HuH-7.5 (cell line): ENCODE data around the gene FZD8.

Experiments used
- DNase-seq: peaks from one replicate; pipeline ENCODE4 v3.0.0; 2011; ENCODE audit warnings: low spot score

FZD8 gene

GRCh38 chr10:35641676-35642034 lies 441 bp downstream of the FZD8 start:
- peak; percentile 8 for DNase-seq

GRCh38 chr10:35640951-35641675 lies 983 bp downstream of the FZD8 start:
- DNase-seq: peak; percentile 16

DNA sequence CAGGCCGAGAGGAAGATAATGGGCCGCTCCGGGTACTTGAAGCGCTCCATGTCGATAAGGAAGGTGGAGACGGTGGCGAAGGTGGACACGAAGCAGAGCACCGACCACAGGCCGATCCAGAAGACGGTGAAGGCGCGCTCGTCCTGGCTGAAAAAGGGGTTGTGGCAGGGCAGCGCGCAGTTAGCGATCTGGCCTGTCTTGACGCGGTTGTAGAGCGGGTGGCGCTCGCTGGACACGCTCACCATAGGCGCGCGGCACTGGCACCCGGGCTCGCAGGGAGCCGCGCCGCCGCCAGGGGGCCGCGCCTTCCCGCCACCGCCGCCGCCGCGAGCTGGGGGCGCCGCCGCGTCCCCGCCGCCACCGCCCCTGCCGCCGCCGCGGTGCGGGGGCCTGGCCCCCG lies 1.6 kb downstream of the FZD8 start:
- DNase-seq: peak; percentile 47

- DNase-seq: no peak
Observed at GRCh38 chr10:35639728-35640401, 2.2 kb downstream of the FZD8 start.

- DNase-seq: no peak
Observed at GRCh38 chr10:35639021-35639727, 2.9 kb downstream of the FZD8 start.

GRCh38 chr10:35638101-35638500 lies 4.0 kb downstream of the FZD8 start:
- no peak for DNase-seq

DNA sequence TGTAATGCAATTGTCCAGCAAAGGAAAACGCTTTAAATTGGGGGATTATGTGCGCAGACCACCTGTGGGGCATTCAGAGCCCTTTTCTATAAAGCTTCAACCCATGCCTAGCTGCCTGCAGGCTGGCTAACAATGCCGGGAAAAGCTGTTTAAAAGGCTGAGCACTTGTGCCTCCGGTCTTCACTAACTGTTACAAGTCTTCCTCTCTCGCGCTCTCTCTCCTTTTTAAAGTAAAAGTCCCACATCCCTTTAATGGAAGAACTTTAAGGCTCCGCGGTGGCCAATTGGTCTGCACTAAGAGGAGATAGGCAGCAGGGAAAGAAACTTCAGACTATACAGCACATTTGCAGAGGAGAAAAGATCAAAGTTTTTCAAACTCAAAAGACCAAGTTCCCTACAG lies 4.6 kb downstream of the FZD8 start:
- no peak for DNase-seq

GRCh38 chr10:35636956-35637355 lies 5.1 kb downstream of the FZD8 start:
- DNase-seq: no peak

GRCh38 chr10:35635576-35635975 lies 6.5 kb downstream of the FZD8 start:
- peak; percentile 6 for DNase-seq

- DNase-seq: no peak
Observed at GRCh38 chr10:35633006-35633980, 8.8 kb downstream of the FZD8 start.

DNA sequence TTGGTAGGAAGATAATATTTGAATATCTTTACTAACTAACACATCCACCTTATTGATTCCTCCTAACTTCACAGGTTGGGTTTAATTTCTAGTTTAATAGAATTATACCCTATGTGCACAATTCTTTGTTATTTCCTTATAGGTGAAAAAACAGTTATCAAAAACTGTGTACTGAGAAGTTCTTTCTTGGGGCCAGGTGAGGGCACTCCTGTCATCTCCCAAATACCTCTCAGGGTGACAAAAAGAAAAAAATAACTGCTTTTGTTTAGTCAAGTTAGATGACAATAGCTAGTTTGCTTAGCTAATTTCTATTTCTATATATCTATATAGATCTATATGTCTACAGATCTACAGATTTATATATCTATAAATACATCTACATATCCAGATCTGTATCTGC lies 10.1 kb downstream of the FZD8 start:
- DNase-seq: no peak

- no peak for DNase-seq
Observed at GRCh38 chr10:35631404-35631803, 10.7 kb downstream of the FZD8 start.

- no peak for DNase-seq
Observed at GRCh38 chr10:35626971-35627507, 15.1 kb downstream of the FZD8 start.

GRCh38 chr10:35614312-35614711 lies 27.8 kb downstream of the FZD8 start:
- DNase-seq: no peak

DNA sequence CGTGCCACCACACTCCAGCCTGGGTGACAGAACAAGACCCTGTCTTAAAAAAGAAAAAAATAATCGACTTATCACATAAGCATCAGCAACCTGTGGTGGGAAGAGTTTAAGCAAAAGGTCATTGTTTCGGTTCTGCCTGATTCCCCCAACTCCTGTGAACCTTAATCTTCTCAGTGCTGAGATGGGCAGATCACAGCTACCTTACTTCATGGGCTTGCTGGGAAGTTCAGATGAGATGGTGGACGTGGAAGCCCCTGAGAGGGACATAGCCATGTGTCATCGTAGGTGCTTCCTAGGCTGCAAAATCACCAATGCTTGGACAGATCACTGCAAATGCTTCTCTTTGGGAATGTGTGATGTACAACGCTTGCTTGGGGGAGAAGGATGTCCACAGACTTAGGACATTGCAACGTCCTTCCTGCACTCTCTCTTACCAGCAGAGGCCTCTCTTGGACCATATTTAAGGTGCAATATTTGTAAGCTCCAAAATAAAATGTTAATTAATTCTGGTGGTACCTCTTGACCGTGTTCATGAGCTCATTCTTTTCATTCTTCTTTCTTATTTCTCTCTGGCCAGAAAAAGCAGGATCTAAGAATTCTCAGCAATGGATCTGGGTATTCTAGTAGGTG lies 28.4 kb downstream of the FZD8 start:
- no peak for DNase-seq

DNA sequence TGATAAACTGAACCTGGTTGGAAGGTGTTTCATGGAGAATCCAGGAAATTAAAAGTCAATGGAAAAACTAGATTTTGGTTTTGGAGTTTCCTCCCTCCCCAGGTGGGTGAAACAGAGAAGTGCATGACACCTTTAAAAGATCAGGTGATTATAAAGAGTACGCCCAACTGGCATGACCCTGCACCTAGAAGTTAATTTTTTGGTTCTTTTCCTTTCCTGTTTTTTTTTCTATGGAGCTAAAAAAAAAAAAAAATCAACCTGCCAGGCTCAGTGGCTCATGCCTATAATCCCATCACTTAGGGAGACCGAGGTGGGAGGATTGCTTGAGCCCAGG lies 29.0 kb downstream of the FZD8 start:
- DNase-seq: no peak

DNA sequence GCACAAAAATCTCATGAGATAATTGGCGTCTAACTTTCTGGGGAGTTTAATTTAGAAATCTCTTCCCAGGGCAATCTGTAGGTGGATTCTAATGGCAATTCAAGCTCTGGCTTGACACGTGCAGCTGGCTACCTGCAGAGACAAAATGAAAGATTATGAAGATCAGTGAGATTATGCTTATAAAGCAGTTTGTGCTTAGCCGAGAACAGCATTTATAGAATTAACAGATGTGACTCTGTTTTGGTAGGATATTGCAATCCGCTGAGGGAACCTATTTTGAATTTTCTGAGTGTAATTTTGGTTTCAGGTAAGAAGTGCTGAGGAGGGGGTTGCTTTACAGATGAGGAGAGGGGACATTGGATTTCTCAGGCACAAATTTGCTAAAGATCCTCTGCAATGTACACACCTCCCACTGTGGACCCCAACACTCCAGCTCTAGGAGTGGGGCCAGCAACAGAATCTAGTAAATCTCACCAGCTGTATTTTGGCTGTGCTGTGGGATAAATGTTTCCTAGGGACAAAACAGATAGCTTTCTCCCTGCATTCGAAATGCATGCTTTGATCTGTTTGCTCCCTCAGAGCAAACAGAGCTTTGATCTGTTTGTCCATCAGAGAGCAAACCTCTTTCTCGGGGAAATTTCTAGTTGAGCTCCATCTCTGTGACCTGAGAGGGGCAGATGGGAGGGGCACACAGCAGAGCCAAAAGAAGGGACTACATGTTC lies 29.6 kb downstream of the FZD8 start:
- DNase-seq: no peak

DNA sequence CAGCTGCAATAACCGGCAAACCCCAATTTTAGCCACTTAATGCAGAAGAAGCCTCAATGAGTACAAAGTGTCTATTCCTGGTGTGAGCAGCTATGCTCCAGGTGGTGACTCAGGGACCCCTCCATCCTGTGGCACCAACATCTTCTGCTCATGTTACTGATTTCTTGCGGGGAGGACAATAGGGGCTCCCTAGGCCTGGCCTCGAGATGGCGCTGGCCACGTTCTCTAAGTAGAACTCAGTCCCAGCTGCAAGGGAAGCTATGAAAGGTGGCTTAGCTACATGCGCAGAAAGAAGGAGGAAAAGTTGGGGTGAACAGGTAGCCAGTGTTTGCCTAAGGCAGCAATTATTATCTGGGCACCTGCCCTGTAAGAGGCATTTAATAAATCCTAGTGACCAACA lies 30.3 kb downstream of the FZD8 start:
- no peak for DNase-seq

GRCh38 chr10:35608328-35608672 lies 33.8 kb downstream of the FZD8 start:
- no peak for DNase-seq

- no peak for DNase-seq
Observed at GRCh38 chr10:35607475-35608327, 34.4 kb downstream of the FZD8 start.
